Natural killer cell (primary cell): Measurements from ENCODE around the gene YAP1. TPM values are rescaled to one million over a fixed set of nuclear protein-coding genes. Genes with fewer than 3 reads are reported as not detected.

Experiments
- ATAC-seq, 3 donors: fragments of 150-1000 bp in 2 of 3; fragments of 200-7000 bp in 1 of 3; cut with Tn5 transposase; 1 replicate in 1 of 3; 2 replicates in 2 of 3; pipeline ENCODE4 v1.10.0; 2021; ENCODE audit warnings: mild to moderate bottlenecking in 2 of 3, moderate library complexity in 2 of 3
- DNase-seq, 2 donors: peaks; one replicate each; pipeline versions ENCODE4 v3.0.0 to v3.0.0-alpha.2; 2013 to 2021; ENCODE audit warnings: mixed read lengths in 1 of 2
- H3K27ac ChIP-seq: one replicate; pipeline ENCODE4 v1.5.1; 2013; ENCODE audit warnings: mild to moderate bottlenecking, low read length
- H3K27me3 ChIP-seq: one replicate; pipeline ENCODE4 v1.6.1; 2013; ENCODE audit warnings: low read length; ENCODE audit not compliant: control insufficient read depth, insufficient read depth
- H3K36me3 ChIP-seq: one replicate; pipeline ENCODE4 v1.6.1; 2013; ENCODE audit warnings: low read length; ENCODE audit not compliant: control insufficient read depth, insufficient read depth
- H3K4me1 ChIP-seq: one replicate; pipeline ENCODE4 v1.6.1; 2013; ENCODE audit warnings: low read length; ENCODE audit not compliant: control insufficient read depth, insufficient read depth
- H3K4me3 ChIP-seq: one replicate; pipeline ENCODE4 v1.5.1; 2013; ENCODE audit warnings: low read length
- H3K9me3 ChIP-seq: one replicate; pipeline ENCODE4 v1.6.1; 2013; ENCODE audit warnings: low read length; ENCODE audit not compliant: control insufficient read depth, insufficient read depth
- H3K27ac Mint-ChIP-seq, 2 donors: one replicate each; pipeline ENCODE4 v1.8.0; 2022; ENCODE audit warnings: mild to moderate bottlenecking in 2 of 2, mixed read lengths in 2 of 2, moderate library complexity in 1 of 2
- H3K27me3 Mint-ChIP-seq, 2 donors: one replicate each; pipeline ENCODE4 v1.8.0; 2022; ENCODE audit warnings: low read depth in 2 of 2, mixed read lengths in 2 of 2
- H3K36me3 Mint-ChIP-seq: one replicate; pipeline ENCODE4 v1.8.0; 2022; ENCODE audit warnings: mixed read lengths
- H3K4me1 Mint-ChIP-seq, 2 donors: one replicate each; pipeline ENCODE4 v1.8.0; 2022; ENCODE audit warnings: mixed read lengths in 2 of 2
- H3K4me3 Mint-ChIP-seq: one replicate; pipeline ENCODE4 v1.8.0; 2022; ENCODE audit warnings: mild to moderate bottlenecking, moderate library complexity, mixed read lengths
- H3K9me3 Mint-ChIP-seq, 2 donors: one replicate each; pipeline ENCODE4 v1.8.0; 2022; ENCODE audit warnings: mixed read lengths in 2 of 2
- CTCF ChIP-seq: fragments of 200-600 bp; IDR thresholded peaks from one replicate; pipeline ENCODE4 v1.8.0; 2022; ENCODE audit warnings: antibody characterized with exemption
- WGBS: methylation state at CpG from one replicate; pipeline ENCODE4 v1.1.7; 2013; ENCODE audit warnings: missing lambda C conversion rate; ENCODE audit not compliant: insufficient coverage; 5-methylcytosine and 5-hydroxymethylcytosine counted together
- intact Hi-C: fragments of 100-400 bp; cut with micrococcal nuclease; formaldehyde crosslinking; loops from one replicate; pipeline ENCODE4 v1.14.2; 2022
- total RNA-seq, 4 donors: library from RNA; stranded (reverse); fragments of 120-200 nt in 1 of 4; gene quantifications; one replicate each; pipeline versions ENCODE4 v1.2.3 to v1.2.4, GENCODE V29; 2013 to 2022

Gene YAP1
- total RNA-seq, 3 donors from 2014 or later (not counting 1 experiment from before 2014, with no cell fraction given): not detected

GRCh38 chr11:102073253-102073652 lies 37.0 kb upstream of the YAP1 start:
- Mint-ChIP-seq H3K9me3 (peaks cover 8 to 22% of the 10 kb centered on the region in 2 donors), H3K36me3 (peaks cover 11% of the 10 kb centered on the region), H3K4me3 (no peak overlapping the region), H3K4me1 (no peaks in the 10 kb centered on the region), H3K27ac (no peak overlapping the region), H3K27me3 (peaks cover 0 to 5% of the 10 kb centered on the region in 2 donors)
- WGBS: 90% methylated on average over 2 of the region's 2 CpGs
- Histone ChIP-seq H3K27me3 (peaks cover 3% of the 10 kb centered on the region), H3K4me3 (no peak overlapping the region), H3K9me3 (peaks cover 14% of the 10 kb centered on the region), H3K4me1 (no peaks in the 10 kb centered on the region), H3K36me3 (no peaks in the 10 kb centered on the region), H3K27ac (no peak overlapping the region)
- ATAC-seq (no peak), DNase-seq (no peak)
- intact Hi-C loops: no loop called here
- no peak for TF ChIP-seq CTCF

- no peak for TF ChIP-seq CTCF
- intact Hi-C loops: no loop called here
- Histone ChIP-seq H3K27me3 (peaks cover 3% of the 10 kb centered on the region), H3K4me1 (no peaks in the 10 kb centered on the region), H3K9me3 (no peaks in the 10 kb centered on the region), H3K4me3 (no peak overlapping the region), H3K36me3 (no peaks in the 10 kb centered on the region), H3K27ac (no peak overlapping the region)
- no peak overlapping the region for H3K27ac Mint-ChIP-seq
- peaks cover 0 to 5% of the 10 kb centered on the region in 2 donors for H3K27me3 Mint-ChIP-seq
- no peak overlapping the region for H3K4me3 Mint-ChIP-seq
- H3K9me3 Mint-ChIP-seq: peaks cover 0 to 3% of the 10 kb centered on the region in 2 donors
- no peaks in the 10 kb centered on the region for H3K36me3 Mint-ChIP-seq
- DNase-seq (no peak), ATAC-seq (no peak)
- no peaks in the 10 kb centered on the region for H3K4me1 Mint-ChIP-seq
Observed at GRCh38 chr11:102079625-102080024, 30.6 kb upstream of the YAP1 start.

- intact Hi-C loops: no loop called here
Observed at GRCh38 chr11:102081313-102081712, 28.9 kb upstream of the YAP1 start.

More at GRCh38 chr11:102081313-102081712, 28.9 kb upstream of the YAP1 start:
- H3K9me3 Mint-ChIP-seq: no peaks in the 10 kb centered on the region
- H3K4me1 ChIP-seq: no peaks in the 10 kb centered on the region
- H3K27ac ChIP-seq: no peak overlapping the region
- peaks cover 3% of the 10 kb centered on the region for H3K27me3 ChIP-seq
- TF ChIP-seq CTCF: no peak
- H3K36me3 Mint-ChIP-seq: no peaks in the 10 kb centered on the region
- WGBS: 83% methylated on average over 7 of the region's 7 CpGs
- peaks cover 0 to 3% of the 10 kb centered on the region in 2 donors for H3K27me3 Mint-ChIP-seq
- no peak overlapping the region for H3K4me3 ChIP-seq
- H3K9me3 ChIP-seq: no peaks in the 10 kb centered on the region
- H3K4me3 Mint-ChIP-seq: no peak overlapping the region
- H3K4me1 Mint-ChIP-seq: no peaks in the 10 kb centered on the region
- no peak for ATAC-seq
- no peak overlapping the region for H3K27ac Mint-ChIP-seq
- DNase-seq: no peak
- no peaks in the 10 kb centered on the region for H3K36me3 ChIP-seq
